SK-N-SH treated with all-trans-retinoic acid at 6 μM for 48 hours (cell line): ENCODE measurements around the gene TMEM74B.

Experiments
- ISL1 ChIP-seq: fragments of 250-450 bp; sonication (Bioruptor Pico); IDR thresholded peaks from 2 replicates; pipeline ENCODE4 v2.1.2; 2022; ENCODE audit warnings: mild to moderate bottlenecking, moderate library complexity
- TF ChIP-seq, protein P1 (sequence below): fragments of 250-450 bp; sonication (Bioruptor Pico); IDR thresholded peaks from 2 replicates; pipeline ENCODE4 v1.8.0; 2021; ENCODE audit warnings: low read depth, mild to moderate bottlenecking, moderate library complexity, borderline replicate concordance

DNA sequence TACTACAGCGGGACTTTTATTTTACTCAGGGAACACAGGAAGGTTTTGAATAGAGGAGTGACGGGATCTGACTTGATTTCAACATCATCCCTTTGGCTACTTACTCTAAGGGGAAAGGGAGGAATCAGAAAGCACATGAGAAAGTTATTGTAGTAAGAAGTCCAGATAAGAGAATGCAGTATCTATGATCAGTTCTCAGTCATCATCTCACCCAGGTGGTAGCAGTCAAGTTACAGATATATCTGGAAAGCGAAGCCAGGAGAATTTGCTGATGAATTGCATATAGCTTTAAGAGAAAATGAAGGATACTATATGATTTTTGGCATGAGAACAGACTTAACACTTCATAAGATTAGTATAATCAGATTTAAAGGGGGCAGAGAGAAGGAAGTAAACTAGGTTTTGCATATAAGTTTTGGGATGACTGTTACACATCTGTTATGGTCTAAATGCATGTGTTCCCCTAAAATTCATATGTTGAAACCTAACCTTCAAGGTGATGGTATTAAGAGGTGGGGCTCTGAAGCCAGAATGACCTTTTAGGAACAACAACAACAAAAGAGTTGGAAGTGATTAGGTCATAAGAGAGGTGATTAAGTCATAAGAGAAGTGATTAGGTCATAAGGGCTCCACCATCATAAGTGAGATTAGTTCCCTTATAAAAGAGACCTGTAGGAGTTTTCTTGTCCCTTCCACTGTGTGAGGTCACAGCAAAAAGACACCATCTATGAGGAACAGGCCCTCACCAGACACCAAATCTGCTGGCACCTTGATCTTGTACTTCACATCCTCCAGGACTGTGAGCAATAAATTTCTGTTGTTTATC, 47.7 kb upstream of the TMEM74B start:
- TF ChIP-seq ISL1 = no peak
- TF ChIP-seq, protein P1, sequence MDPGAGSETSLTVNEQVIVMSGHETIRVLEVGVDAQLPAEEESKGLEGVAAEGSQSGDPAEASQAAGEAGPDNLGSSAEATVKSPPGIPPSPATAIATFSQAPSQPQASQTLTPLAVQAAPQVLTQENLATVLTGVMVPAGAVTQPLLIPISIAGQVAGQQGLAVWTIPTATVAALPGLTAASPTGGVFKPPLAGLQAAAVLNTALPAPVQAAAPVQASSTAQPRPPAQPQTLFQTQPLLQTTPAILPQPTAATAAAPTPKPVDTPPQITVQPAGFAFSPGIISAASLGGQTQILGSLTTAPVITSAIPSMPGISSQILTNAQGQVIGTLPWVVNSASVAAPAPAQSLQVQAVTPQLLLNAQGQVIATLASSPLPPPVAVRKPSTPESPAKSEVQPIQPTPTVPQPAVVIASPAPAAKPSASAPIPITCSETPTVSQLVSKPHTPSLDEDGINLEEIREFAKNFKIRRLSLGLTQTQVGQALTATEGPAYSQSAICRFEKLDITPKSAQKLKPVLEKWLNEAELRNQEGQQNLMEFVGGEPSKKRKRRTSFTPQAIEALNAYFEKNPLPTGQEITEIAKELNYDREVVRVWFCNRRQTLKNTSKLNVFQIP (CRISPR knock-in tag) = no peak
